Pancreas (tissue), 10 donors: ENCODE results near the gene OR51B4. TPM values are rescaled to one million over a fixed set of nuclear protein-coding genes. Genes with fewer than 3 reads are reported as not detected.

Source experiments
- ATAC-seq, 4 donors: fragments of 200-7000 bp; cut with Tn5 transposase; one replicate each; pipeline versions ENCODE4 v1.8.0 to v1.9.1; 2020; ENCODE audit warnings: mild to moderate bottlenecking in 4 of 4, moderate library complexity in 4 of 4
- DNase-seq, 6 donors: peaks; one replicate each; pipeline ENCODE4 v3.0.0-alpha.2; 2020
- FAIRE-seq: peaks from 2 replicates; lab custom pipeline; 2012; peaks lifted over from hg19 to GRCh38; lab: Jason Lieb, UNC
- H3K27ac ChIP-seq, 4 donors: fragments of 200-600 bp; sonication (generic); 1 replicate in 3 of 4; 2 replicates in 1 of 4; pipeline versions ENCODE4 v1.5.0 to v1.8.0; 2020
- H3K27me3 ChIP-seq, 4 donors: fragments of 200-600 bp; one replicate each; pipeline ENCODE4 v1.8.0; 2021
- H3K36me3 ChIP-seq, 3 donors: fragments of 200-600 bp; sonication (generic) in 1 of 3; one replicate each; pipeline versions ENCODE4 v1.5.0 to v1.8.0; 2020 to 2021
- H3K4me1 ChIP-seq, 3 donors: fragments of 200-600 bp; one replicate each; pipeline ENCODE4 v1.8.0; 2021
- H3K4me3 ChIP-seq, 4 donors: fragments of 200-600 bp; sonication (generic) in 2 of 4; one replicate each; pipeline versions ENCODE4 v1.5.0 to v1.8.0; 2020 to 2021
- H3K9me3 ChIP-seq, 4 donors: fragments of 200-600 bp; one replicate each; pipeline ENCODE4 v1.8.0; 2021
- CTCF ChIP-seq, 4 donors: fragments of 200-600 bp; sonication (generic) in 3 of 4; IDR thresholded peaks; one replicate each; pipeline versions ENCODE4 v1.5.0 to v1.8.0; 2021; ENCODE audit warnings: antibody characterized with exemption in 4 of 4
- WGBS, 2 donors: extraction: QIAGEN DNeasy Blood & Tissue Kit; methylation state at CpG; one replicate each; pipeline ENCODE4 v1.1.7; 2013; 5-methylcytosine and 5-hydroxymethylcytosine counted together
- intact Hi-C, 3 donors: fragments of 100-400 bp; cut with DNase I; formaldehyde crosslinking; loops; one replicate each; pipeline versions ENCODE4 v1.11.1 to v1.14.2; 2022
- polyA plus RNA-seq, 2 donors: library from polyadenylated mRNA; stranded (reverse); fragments of 200-250 nt; gene quantifications; one replicate each; pipeline ENCODE4 v1.2.3, GENCODE V29; 2013
- total RNA-seq, 6 donors: library from RNA; stranded (reverse); fragmentation: NEBNext Ultra II Directional in 4 of 6; extraction: Animal tissue kit (Norgen Biotek cat#: 25700) in 4 of 6; gene quantifications; one replicate each; pipeline versions ENCODE4 v1.2.1 to v1.2.4, GENCODE V29; 2021 to 2023
- donor health status: healthy with polysubstance abuse.
- donor health status: DM: no; HTN: no; CAD: no; lungs with moderate emphysema.
- donor health status: DM: no; HTN: no; CAD: no.
- donor health status: control.
- donor health status: control.
- donor health status: Bipolar disorder and iron deficiency.
- donor health status: DM: yes; HTN: yes; CAD: no.
- donor health status: DM: no; HTN: no; CAD: no.
- donor health status: DM: no; HTN: no; CAD: no.
- donor health status: DM: yes; HTN: yes; CAD: no.

The OR51B4 gene
- total and polyA plus RNA-seq, 8 donors, result not detected

- Histone ChIP-seq H3K4me3 (no peak overlapping the region), H3K27me3 (no peaks in the 10 kb centered on the region), H3K27ac (no peak overlapping the region), H3K4me1 (no peaks in the 10 kb centered on the region), H3K36me3 (no peaks in the 10 kb centered on the region), H3K9me3 (no peaks in the 10 kb centered on the region)
- 60 to 71% methylated on average over 7 of the region's 7 CpGs for WGBS, 2 donors
- TF ChIP-seq CTCF (IDR thresholded peaks at IDR 0.05), result no peak
- DNase-seq (no peak), FAIRE-seq (no peak), ATAC-seq (no peak)
- intact Hi-C loops, result no loop called here
Observed at GRCh38 chr11:5288108-5288905, 13.4 kb downstream of the OR51B4 start.

GRCh38 chr11:5286901-5287300, 14.8 kb downstream of the OR51B4 start:
- WGBS, 2 donors, result 48 to 56% methylated on average over 3 of the region's 3 CpGs
- Histone ChIP-seq H3K4me1 (no peaks in the 10 kb centered on the region), H3K36me3 (no peaks in the 10 kb centered on the region), H3K27ac (no peak overlapping the region), H3K9me3 (no peaks in the 10 kb centered on the region), H3K4me3 (no peak overlapping the region), H3K27me3 (no peaks in the 10 kb centered on the region)
- FAIRE-seq, result no peak
- intact Hi-C loops, result no loop called here
- no peak for ATAC-seq
- TF ChIP-seq CTCF (IDR thresholded peaks at IDR 0.05), result no peak
- DNase-seq, result no peak

- H3K4me3 ChIP-seq, result no peak overlapping the region
- H3K36me3 ChIP-seq, result no peaks in the 10 kb centered on the region
- WGBS, 2 donors, result 24 to 26% methylated on average over 1 of the region's 1 CpG
- no peaks in the 10 kb centered on the region for H3K27me3 ChIP-seq
- intact Hi-C loops, result no loop called here
- H3K27ac ChIP-seq, result no peak overlapping the region
- FAIRE-seq, result no peak
- H3K9me3 ChIP-seq, result no peaks in the 10 kb centered on the region
- TF ChIP-seq CTCF (IDR thresholded peaks at IDR 0.05), result no peak
- no peaks in the 10 kb centered on the region for H3K4me1 ChIP-seq
- no peak for ATAC-seq
- DNase-seq, result no peak
Observed at GRCh38 chr11:5286351-5286750, 15.4 kb downstream of the OR51B4 start.

- DNase-seq (no peak), FAIRE-seq (no peak), ATAC-seq (no peak)
- Histone ChIP-seq H3K36me3 (no peaks in the 10 kb centered on the region), H3K4me3 (no peak overlapping the region), H3K4me1 (no peaks in the 10 kb centered on the region), H3K27ac (no peak overlapping the region), H3K9me3 (no peaks in the 10 kb centered on the region), H3K27me3 (no peaks in the 10 kb centered on the region)
- WGBS, 2 donors, result 65 to 72% methylated on average over 4 of the region's 4 CpGs
- intact Hi-C loops, result no loop called here
- no peak for TF ChIP-seq CTCF (IDR thresholded peaks at IDR 0.05)
Observed at GRCh38 chr11:5285703-5286340, 15.9 kb downstream of the OR51B4 start.

GRCh38 chr11:5284637-5285036, 17.1 kb downstream of the OR51B4 start:
- 67 to 97% methylated on average over 2 of the region's 2 CpGs for WGBS, 2 donors
- no peak overlapping the region for H3K27ac ChIP-seq
- H3K9me3 ChIP-seq, result no peaks in the 10 kb centered on the region
- H3K36me3 ChIP-seq, result no peaks in the 10 kb centered on the region
- no peak for FAIRE-seq
- H3K27me3 ChIP-seq, result no peaks in the 10 kb centered on the region
- intact Hi-C loops, result no loop called here
- no peak for TF ChIP-seq CTCF (IDR thresholded peaks at IDR 0.05)
- no peak for ATAC-seq
- no peak overlapping the region for H3K4me3 ChIP-seq
- no peak for DNase-seq
- no peaks in the 10 kb centered on the region for H3K4me1 ChIP-seq
